GF-D8 (cell line): ENCODE data around the gene PNPO.
"Not testable (repeated sequence)": the region's sequence is repeated elsewhere in the genome, so short reads cannot be mapped to it uniquely, and the experiment has no call there.

Experiments used
- DNase-seq: peaks from one replicate; lab custom pipeline; 2025; lab: John Stamatoyannopoulos, UW

Gene PNPO

DNA sequence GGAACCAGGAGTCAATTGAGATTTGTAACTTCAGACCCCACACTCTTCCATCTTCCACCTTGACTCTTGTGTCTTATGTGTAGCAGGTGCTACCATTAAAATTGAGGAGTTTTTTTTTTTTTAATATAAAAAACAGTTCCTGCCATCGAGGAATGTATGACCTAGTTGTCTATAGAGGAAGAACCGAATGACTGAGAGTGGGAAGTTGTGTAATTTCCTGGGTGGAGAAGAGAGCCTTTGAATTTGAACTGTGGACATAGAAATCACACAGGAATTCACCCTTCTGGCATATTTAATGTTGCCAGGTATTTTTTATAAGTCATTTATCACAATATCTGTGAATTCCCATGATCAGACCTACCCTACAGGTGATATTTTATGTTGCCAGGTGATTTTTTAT lies 23.4 kb upstream of the PNPO start:
- DNase-seq, result peak; percentile 21

DNA sequence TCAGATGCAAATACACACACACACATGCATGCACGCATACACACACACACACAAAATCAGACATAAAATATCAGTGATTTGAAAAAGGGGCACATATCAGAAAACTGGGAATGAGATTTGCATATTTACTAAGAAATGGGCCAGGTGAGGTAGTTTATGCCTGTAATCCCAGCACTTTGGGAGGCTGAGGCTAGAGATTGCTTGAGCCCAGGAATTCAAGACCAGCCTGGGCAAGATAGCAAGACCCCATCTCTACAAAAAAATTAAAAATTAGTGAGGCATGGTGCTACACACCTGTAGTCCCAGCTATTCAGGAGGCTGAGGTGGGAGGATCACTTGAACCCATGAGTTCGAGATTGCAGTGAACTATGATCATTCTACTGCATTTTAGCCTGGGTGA lies 22.4 kb upstream of the PNPO start:
- DNase-seq, result no peak

DNA sequence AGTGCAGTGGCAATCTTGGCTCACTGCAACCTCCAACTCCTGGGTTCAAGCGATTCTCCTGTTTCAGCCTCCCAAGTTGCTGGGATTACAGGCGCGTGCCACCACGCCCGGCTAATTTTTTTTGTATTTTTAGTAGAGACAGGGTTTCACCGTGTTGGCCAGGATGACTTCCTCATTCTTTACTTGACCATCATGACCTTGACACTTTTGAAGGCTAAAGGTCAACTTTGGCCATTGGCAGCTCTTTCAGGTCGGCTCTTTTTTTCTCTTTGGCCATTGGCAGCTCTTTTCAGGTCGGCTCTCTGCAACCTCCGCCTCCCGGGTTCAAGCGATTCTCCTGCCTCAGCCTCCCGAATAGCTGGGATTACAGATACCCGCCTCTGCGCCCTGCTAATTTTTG lies 21.5 kb upstream of the PNPO start:
- not testable (repeated sequence) for DNase-seq

DNA sequence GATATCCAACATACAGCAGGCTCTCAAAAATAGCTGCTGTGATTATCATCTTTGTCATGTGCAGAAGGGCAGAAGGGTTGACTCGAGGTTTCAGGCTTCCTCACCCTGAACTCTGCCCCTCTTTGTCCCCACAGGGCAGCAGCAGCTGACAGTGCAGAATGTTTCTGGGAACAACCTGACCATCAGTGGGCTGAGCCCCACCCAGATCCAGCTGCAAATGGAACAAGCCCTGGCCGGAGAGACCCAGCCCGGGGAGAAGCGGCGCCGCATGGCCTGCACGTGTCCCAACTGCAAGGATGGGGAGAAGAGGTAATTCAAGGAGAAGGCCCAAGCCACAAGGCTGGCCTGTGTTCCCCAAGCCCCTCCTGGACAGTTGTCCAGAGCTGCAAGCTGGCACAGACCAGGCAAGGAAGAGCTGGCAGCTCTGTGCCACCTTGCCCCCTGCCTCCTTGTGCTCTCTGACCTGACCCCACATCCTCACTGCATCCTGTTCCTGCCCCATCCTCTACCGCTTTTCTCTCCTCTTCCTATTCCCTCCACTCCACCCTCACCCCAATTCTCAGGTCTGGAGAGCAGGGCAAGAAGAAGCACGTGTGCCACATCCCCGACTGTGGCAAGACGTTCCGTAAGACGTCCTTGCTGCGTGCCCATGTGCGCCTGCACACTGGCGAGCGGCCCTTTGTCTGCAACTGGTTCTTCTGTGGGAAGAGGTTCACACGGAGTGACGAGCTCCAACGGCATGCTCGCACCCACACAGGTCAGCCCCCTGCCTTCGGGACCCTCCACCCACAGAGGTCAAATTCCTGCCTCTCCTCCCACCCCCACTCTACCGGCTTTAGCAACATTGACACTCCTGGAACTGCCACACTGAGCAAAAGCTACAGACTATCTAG lies 16.3 kb upstream of the PNPO start:
- no peak for DNase-seq

DNA sequence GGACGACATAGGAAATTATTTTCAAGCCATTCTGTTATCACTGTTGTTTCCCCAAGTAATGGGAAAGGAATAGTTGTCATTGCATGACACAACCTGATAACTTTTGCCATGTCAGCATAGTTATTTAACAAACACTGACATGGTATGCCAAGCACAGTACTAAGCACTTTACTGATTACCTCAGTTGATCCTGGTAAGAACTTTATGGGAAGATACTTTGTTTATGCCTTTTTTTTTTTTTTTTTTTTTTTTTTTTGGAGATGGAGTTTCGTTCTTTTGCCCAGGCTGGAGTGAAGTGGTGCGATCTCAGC lies 15.7 kb upstream of the PNPO start:
- no peak for DNase-seq

DNA sequence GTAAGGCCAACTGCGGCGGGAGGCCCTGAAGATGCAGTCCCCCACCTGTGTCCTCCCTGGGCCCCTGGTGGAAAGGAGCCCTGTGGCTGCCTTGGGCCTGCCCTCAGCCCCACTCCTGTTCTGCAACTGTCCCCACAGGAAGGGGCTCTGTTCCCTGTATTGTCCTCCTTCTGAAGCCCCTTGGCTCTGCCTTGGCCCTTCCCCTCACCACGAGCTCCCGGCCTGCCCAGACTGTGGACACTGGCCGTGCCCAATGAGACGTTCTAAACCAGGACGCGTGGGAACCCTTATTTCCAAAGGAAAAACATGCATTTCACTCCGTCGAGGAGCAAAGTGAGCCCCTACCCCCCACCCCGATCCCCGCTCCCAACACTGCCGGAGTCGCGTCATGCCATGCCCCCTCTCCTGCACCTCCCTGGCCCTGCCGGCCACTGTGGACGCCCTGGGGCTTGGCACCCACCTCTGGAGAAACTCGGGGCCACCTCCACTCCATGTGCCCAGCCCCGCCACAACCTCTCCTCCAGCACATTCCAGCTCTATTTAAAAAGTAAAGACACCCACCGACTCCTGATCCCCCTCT lies 13.5 kb upstream of the PNPO start:
- no peak for DNase-seq

DNA sequence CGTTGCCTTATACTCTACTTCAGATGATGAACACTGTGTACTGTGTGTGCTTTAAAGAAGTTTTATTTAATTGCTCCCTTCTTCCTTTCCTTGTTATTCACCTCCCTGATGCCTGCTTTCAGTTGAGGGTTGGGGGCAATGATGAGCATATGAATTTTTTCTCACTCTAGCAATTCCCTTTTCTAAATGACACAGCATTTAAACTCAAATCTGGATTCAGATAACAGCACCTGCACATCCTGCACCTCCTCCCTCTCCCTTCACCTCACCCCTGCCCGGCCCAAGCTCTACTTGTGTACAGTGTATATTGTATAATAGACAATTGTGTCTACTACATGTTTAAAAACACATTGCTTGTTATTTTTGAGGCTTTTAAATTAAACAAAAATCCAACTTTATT lies 13.0 kb upstream of the PNPO start:
- no peak for DNase-seq

DNA sequence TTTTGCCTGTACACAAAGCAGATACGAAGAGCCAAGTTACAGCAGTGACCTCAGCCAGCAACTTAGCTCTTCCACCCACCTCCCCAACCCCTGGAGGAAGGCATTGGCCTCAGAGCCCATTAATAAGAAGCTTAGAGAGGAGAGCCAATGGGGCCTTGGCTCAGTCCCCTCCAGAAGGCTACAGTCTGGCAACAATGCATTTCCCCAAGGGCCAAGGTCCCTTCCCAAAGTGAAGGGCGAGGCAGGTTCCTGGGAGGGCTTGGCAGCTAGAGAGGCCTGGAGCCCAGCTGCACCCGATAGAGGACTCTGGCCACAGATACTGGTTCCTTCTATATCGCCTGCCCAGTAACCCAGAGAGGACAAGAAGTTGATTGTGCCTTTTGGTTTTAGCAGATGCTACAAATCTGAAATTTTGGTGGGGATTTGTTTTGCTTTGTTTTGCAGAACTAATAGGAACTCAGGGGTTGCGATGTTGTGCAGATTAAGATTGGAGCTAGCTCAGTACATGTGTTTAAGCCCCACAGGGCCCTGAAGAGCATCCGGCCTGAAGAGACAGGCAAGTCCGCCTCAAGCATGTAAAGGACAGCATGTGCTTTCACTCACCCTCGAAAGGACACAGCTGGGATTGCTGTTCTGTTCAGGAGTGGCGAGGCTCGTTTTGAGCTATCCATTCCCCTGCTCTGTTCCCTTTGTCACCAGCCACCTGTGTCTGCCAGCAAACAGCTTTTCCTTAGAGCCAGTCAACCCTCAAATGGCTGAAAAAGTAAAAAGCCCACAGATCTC lies 12.0 kb upstream of the PNPO start:
- DNase-seq, result no peak

DNA sequence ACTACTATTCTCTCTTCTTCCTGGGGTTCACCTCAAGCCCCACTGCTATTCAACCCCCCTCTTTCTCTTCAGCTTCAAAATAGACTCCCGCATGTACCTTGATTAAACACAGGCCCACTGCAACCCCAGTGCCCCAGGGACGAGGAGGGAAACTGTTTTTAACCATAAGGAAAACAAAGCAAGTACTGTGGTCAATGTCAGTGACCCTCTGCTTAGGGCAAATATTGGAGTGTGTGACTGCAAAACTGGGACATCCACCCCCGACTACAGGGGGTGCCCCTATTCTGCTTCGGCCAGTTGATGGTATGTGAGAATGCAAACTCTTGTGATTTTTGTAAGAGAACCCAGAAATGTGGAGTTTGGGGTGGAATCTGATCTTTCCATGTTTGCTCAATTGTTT lies 9.5 kb upstream of the PNPO start:
- DNase-seq, result no peak

DNA sequence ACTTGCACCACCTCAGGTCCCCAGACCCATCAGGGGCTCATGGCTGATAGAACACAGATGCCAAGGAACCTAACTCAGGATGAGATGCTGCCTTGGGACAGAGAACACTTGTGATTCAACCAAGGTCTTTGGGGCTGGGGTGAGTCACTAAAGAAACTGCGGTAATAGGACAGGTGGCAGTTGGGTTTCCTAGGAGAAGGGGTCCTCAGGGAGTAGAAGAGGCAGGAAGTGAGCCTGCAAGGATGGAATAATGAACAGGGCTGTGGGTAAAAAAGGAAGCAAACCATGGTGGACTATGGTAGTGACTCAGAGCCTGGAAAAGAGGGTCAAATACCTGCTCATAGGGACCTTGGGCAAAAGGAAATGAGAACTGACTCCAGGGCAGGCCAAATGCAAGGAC lies 6.5 kb upstream of the PNPO start:
- no peak for DNase-seq

DNA sequence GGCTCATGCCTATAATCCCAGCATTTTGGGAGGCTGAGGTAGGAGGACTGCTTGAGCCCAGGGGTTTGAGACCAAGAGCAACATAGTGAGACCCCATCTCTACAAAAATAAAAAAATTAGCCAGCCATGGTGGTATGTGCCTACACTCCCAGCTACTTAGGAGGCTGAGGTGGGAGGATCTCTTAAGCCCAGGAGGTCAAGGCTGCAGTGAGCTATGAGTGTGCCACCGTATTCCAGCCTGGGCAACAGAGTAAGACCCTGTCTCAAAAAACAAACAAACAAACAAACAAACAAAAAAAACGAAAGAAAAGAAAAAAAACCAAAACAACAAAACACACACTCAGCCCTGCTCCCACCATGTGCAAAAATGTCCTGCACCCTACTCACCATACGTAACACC lies 5.9 kb upstream of the PNPO start:
- DNase-seq, result not testable (repeated sequence)

DNA sequence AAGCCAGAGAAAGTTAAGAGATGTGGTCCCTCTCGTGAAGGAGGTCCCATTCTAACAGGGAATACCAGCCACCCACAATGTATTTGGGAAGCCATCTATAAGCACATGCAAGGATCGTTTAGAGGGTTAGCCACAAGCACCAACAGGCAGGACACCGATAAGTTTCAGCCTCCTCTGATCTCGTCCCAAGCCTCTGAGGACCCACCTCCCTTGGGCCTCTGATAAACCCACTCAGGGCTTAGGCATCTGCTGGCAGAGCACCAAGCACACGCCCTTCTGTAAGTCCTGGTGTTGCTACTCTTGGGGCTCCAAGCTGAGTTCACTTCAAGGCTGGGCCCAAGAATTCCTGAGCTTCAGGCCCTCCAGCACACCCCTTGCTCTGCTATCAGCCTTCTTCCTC lies 5.4 kb upstream of the PNPO start:
- no peak for DNase-seq

DNA sequence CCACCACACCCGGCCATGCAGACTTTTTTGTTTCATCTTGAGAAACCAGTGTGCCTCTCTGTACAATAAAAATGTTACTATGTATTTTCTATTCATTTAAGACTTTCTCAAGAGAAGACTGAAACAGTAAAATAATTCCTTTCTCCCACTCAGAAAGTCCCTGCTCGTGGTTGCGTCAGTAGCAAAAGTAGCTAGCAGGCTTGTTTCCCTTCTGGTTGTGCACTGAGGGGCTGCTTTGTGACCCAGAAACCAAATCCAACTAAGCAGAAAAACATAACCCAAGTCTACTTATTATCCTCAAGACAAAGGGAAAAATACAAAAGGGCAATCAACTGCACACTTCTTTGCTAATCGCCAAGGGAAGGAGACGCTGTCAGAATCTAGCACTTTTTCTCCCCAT lies 3.4 kb upstream of the PNPO start:
- DNase-seq, result no peak

DNA sequence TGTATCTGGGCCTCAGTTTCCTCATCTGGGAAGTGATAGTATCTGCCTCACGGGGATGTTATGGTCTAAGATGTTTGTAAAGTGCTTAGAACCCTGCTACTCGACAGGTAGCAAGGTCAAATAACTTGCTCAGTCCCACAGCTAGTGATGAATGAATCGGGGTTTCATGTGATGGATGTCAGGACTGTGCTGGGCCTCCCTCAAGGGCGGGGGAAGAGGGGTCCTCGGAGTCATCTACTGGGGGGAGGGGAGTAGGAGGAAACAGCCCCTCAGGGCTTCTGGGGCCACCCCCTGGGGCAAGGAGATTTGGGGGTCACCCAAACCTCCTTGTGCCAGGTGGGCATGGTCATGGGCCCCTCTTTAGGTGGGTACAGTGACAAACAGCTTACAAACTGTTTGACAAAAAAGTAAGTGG lies 732 bp downstream of the PNPO start:
- no peak for DNase-seq

DNA sequence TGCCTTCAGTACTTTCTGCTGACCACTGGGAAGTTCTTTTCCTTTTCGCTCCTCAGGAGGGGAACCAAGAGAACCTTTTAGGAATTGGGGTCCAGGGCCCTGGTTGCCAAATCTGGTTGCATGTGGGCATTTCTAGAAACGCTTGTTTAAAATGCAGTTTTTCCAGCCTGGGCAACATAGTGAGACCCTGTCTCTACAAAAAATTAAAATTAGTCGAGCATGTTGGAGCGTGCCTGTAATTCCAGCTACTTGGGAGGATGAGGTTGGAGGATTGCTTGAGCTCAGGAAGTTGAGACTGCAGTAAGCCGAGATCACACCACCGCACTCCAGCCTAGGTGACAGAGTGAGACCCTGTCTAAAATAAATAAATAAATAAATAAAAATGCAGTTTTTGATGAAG lies 1.2 kb downstream of the PNPO start:
- DNase-seq, result no peak

DNA sequence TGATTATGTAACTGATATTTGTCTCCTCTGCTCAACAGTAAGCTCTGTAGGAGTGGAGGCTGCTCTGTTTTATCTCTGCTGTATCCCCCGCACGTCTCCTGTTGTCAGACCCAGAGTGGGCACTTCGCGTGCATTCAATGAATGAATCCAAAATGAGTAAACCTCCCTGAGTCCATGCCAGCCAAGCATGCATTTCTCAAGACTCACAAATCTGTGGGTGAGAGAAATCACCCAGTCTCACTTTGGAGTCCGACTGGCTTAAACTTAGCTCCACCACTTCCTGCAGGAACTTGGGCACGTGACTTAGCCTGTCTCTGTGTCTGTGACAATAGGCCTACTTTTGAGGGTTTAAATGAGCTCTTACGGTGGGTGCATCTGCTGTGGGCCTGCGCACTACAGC lies 3.7 kb downstream of the PNPO start:
- no peak for DNase-seq

DNA sequence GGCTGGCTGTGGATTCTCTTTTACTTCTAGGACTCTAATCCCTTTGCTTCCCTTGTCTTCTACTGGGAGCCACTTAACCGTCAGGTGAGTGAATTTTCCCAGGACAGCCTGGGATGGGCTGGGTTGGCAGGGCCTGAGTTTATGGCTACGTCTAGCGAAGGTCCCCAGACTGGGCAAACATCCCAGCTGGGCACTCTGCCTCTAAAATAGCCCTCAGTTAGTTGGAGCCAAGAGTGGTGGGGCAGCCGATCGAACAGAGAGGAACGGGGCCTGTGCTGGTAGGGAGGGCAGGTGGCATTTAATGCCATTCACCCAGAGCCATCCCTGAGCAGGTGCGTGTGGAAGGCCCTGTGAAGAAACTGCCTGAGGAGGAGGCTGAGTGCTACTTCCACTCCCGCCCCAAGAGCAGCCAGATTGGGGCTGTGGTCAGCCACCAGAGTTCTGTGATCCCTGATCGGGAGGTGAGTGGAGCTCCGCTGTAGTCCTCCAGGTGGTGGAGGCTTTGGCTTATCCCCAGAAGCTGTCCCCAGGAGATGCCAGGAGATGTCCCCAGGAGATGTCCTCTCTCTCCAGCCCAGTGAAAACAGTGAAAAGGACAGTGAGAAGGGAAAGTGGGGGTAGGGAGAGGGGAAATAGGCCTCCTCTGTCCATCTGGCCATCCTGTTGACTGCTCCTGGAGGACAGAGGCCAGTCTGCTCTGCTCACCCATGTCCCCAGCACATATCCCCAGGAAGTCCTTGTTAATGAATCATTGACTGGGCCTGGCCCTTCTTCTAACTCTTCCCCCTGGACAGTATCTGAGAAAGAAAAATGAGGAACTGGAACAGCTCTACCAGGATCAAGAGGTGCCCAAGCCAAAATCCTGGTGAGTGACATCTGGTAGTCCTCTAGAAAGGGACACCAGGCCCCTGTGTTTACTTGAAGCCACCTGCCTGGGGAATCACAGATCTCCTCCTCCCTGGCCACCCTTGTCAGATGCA lies 4.4 kb downstream of the PNPO start:
- no peak for DNase-seq

DNA sequence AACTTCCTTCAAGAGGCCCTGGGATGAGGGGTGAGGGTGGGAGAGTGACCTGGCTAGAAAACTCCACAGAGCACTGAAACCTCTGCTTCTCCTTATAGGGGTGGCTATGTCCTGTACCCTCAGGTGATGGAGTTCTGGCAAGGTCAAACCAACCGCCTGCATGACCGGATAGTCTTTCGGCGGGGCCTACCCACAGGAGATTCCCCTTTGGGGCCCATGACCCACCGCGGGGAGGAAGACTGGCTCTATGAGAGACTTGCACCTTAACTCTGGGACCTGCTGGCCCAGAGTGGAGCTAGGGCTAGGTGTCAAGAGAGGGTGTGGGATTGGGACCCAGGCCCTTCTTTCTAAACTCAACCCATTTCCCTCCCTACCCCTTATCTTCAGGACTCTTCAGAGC lies 5.1 kb downstream of the PNPO start:
- no peak for DNase-seq

DNA sequence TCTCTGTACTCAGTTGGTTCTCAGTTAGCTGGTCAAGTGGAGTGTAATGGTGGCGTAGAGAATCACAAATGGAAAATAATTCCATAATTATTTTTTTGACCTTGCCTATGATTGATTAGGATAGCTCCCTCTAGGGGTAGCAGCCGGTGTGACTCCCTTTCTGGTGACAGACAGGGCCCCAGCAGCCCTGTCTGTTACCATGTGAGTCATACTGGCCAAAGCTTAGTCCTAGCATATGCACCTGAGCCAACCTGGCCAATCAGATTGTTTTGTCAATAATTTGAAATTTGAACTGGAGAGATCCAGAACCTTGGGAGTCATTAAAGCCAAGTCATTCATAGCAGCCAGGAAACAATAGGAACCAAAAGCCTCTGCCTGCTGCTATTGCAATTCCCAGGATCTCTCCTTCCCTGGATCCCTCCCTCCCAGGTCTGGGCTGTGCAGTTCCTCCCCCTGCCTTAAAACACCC lies 5.6 kb downstream of the PNPO start:
- peak; percentile 24 for DNase-seq

DNA sequence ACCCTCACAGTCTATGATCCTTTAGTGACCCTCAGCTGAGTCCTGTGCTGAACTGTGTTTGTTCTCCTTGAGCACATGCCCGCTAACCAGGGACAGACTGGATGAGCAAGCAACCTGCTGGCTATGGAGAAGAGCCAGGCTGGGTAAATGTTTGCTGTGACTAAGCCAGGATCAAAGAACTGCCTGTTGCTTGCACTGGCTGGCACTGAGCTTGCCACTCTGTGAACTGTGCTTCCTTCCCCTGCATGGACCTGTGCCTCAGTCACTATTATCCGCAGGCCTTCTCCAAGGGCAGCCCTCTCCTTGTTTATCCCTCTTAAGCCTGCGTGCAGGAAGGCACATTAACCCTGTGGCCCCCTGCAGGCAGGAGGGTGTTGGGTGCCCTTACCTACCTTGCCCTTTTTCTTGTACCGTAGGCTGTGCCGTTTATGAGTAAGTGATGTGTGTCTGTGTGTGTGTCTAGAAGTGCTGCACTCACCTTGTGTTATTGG lies 7.4 kb downstream of the PNPO start:
- DNase-seq, result no peak

DNA sequence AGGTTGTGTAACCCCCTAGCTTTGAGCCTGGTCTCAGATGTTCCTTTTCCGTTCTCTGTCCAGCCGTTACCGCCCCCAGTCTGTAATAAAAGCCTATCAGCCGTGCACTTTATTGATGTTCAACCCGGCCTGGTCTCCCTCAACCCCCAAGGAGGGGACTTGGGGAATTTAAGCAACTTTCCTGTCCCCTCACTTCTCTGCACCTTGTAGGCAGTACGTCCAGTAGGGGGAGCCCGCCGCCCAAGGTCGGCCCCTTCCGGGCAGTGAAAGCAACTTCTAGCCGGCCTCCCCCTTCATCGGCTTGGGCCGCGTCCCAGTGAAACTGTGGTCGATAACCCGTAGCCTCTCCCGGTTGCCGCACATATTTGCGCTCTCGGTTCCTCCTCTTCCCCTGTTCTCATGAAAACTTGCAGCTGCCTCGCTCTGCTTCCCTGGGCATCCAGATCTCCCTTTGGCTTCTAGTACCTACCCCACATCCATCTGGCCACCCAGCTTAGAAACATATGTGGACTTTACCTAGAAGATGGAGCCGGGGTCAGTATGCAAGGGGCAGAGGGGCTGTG lies 7.9 kb downstream of the PNPO start:
- DNase-seq, result peak; percentile 12
